Measurements from ENCODE around the gene SORBS1. TPM values are rescaled to one million over a fixed set of nuclear protein-coding genes. Genes with fewer than 3 reads are reported as not detected.
A peak's percentile ranks its signal among the peaks of the same experiment; 100 is the strongest.

SORBS1 gene
- total and polyA plus RNA-seq, 4 donors: 13.1 to 68.9 (median 44.0) TPM

DNA sequence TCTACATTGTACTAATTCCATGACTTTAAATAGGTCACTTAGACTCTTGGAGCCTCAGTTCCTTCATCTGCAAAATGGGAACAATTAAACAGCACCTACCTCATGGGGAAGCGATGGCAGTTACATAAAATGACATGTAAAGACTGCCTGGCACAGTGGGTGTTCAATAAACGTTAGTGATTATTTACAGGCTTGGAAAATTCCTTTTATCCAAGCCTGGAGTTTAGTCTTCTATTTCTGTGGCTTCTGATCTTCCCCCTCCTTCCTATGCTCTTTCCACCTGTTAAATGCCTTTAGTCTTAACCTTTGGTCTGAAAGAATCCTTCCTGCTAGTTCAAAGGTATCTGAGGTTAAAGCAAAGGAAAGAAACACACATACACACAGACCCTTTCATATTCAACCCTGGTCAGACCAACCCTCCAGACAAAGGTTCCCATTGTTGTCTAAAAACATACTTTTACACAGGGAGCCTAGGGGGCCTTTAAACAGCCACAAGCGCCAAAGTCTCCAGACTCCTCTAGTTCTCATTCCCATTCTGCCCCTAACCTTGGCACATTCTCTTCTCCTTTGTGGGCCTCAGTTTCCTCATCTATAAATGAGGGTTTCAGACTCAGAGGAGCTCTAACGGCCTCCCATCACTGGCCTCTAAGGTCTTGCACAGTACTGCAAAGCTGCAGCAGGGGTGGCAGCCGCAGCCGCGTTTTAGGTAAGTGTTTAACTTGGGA, 21.4 kb downstream of the SORBS1 start:
- Histone ChIP-seq H3K4me3 (no peak overlapping the region), H3K27me3 (ENCODE audit: control insufficient read depth in 3 of 3, insufficient read depth in 3 of 3, low read length in 2 of 3) (no peaks in the 10 kb centered on the region), H3K4me1 (ENCODE audit: control insufficient read depth in 5 of 5, insufficient read depth in 5 of 5, low read length in 5 of 5) (peaks cover 6 to 48% (median 31%) of the 10 kb centered on the region in 5 donors), H3K9ac (ENCODE audit: insufficient read depth in 1 of 2, low read length in 2 of 2) (no peak overlapping the region), H3K9me3 (ENCODE audit: control insufficient read depth in 4 of 4, insufficient read depth in 3 of 4, low read length in 3 of 4) (no peaks in the 10 kb centered on the region), H3K36me3 (ENCODE audit: control insufficient read depth in 4 of 4, insufficient read depth in 4 of 4, low read length in 4 of 4) (no peaks in the 10 kb centered on the region), H3K27ac (ENCODE audit: low read depth in 1 of 2, low read length in 1 of 2) (peak overlapping the region in 1 of 2 donors; percentile 71)
- TF ChIP-seq, protein P1, sequence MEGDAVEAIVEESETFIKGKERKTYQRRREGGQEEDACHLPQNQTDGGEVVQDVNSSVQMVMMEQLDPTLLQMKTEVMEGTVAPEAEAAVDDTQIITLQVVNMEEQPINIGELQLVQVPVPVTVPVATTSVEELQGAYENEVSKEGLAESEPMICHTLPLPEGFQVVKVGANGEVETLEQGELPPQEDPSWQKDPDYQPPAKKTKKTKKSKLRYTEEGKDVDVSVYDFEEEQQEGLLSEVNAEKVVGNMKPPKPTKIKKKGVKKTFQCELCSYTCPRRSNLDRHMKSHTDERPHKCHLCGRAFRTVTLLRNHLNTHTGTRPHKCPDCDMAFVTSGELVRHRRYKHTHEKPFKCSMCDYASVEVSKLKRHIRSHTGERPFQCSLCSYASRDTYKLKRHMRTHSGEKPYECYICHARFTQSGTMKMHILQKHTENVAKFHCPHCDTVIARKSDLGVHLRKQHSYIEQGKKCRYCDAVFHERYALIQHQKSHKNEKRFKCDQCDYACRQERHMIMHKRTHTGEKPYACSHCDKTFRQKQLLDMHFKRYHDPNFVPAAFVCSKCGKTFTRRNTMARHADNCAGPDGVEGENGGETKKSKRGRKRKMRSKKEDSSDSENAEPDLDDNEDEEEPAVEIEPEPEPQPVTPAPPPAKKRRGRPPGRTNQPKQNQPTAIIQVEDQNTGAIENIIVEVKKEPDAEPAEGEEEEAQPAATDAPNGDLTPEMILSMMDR (IDR thresholded peaks at IDR 0.05; ENCODE audit: control extremely low read depth, extremely low read depth): no peak
- WGBS, 2 donors: 84 to 86% methylated on average over 7 of the region's 7 CpGs
- peak in 1 of 3 donors; percentile 11 for DNase-seq
- ATAC-seq (ENCODE audit: insufficient read depth, low FRiP score): no peak

DNA sequence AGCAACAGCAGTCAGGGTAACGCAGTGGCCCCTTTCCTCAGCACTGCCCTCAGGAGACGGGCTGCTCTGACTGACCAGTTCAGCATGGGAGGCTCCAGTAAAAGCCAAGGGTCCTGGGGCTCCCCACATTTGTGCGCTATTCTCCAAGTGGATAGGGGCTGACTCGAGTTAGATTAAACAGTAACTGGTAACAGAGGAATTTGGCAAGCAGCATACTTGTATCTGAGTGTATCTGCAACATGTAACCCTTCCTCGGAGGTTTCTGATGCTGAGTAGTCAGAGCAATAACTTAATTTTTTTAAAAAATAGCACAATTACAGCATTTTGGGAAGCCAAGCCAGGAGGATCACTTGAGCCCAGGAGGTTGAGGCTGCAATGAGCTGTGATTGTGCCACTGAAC, 22.8 kb downstream of the SORBS1 start:
- no peak overlapping the region for H3K9ac ChIP-seq (ENCODE audit: insufficient read depth in 1 of 2, low read length in 2 of 2)
- TF ChIP-seq, protein P1 (IDR thresholded peaks at IDR 0.05; ENCODE audit: control extremely low read depth, extremely low read depth): no peak

DNA sequence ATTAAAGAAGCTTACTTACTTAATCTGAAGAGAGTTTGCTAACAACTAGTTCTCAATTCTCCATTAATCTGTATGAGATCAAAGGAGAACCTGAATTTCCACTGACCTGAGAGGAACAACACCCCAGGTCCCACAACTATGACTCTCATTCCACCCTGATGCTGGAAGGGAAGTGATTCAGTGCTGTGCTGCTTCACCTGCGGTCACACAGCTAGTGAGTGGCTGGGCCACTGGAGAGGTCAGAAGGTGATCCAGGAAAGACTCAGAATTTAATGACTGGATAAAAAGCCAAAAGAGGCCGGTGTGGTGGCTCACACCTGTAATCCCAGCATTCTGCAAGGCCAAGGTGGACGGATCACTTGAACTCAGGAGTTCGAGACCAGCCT, 23.6 kb downstream of the SORBS1 start:
- DNase-seq: peak in 1 of 3 donors; percentile 50
- H3K36me3 ChIP-seq (ENCODE audit: control insufficient read depth in 4 of 4, insufficient read depth in 4 of 4, low read length in 4 of 4): no peaks in the 10 kb centered on the region
- H3K27ac ChIP-seq (ENCODE audit: low read depth in 1 of 2, low read length in 1 of 2): peak overlapping the region in 1 of 2 donors; percentile 5
- TF ChIP-seq, protein P1 (IDR thresholded peaks at IDR 0.05; ENCODE audit: control extremely low read depth, extremely low read depth): no peak
- no peaks in the 10 kb centered on the region for H3K27me3 ChIP-seq (ENCODE audit: control insufficient read depth in 3 of 3, insufficient read depth in 3 of 3, low read length in 2 of 3)
- peak; percentile 67 for ATAC-seq (ENCODE audit: insufficient read depth, low FRiP score)
- H3K9me3 ChIP-seq (ENCODE audit: control insufficient read depth in 4 of 4, insufficient read depth in 3 of 4, low read length in 3 of 4): no peaks in the 10 kb centered on the region
- 67 to 82% methylated on average over 4 of the region's 4 CpGs for WGBS, 2 donors
- H3K9ac ChIP-seq (ENCODE audit: insufficient read depth in 1 of 2, low read length in 2 of 2): no peak overlapping the region
- H3K4me1 ChIP-seq (ENCODE audit: control insufficient read depth in 5 of 5, insufficient read depth in 5 of 5, low read length in 5 of 5): peaks cover 5 to 39% (median 25%) of the 10 kb centered on the region in 5 donors
- no peak overlapping the region for H3K4me3 ChIP-seq

More for the DNA sequence above, 22.8 kb downstream of the SORBS1 start:
- H3K27me3 ChIP-seq (ENCODE audit: control insufficient read depth in 3 of 3, insufficient read depth in 3 of 3, low read length in 2 of 3): no peaks in the 10 kb centered on the region
- no peak for ATAC-seq (ENCODE audit: insufficient read depth, low FRiP score)
- peaks cover 6 to 42% (median 29%) of the 10 kb centered on the region in 5 donors for H3K4me1 ChIP-seq (ENCODE audit: control insufficient read depth in 5 of 5, insufficient read depth in 5 of 5, low read length in 5 of 5)
- H3K36me3 ChIP-seq (ENCODE audit: control insufficient read depth in 4 of 4, insufficient read depth in 4 of 4, low read length in 4 of 4): no peaks in the 10 kb centered on the region
- no peaks in the 10 kb centered on the region for H3K9me3 ChIP-seq (ENCODE audit: control insufficient read depth in 4 of 4, insufficient read depth in 3 of 4, low read length in 3 of 4)
- H3K4me3 ChIP-seq: no peak overlapping the region
- H3K27ac ChIP-seq (ENCODE audit: low read depth in 1 of 2, low read length in 1 of 2): peak overlapping the region; percentile 5 to 26
- WGBS, 2 donors: 76 to 83% methylated on average over 5 of the region's 5 CpGs
- DNase-seq: peak in 1 of 3 donors; percentile 30

All from lung (tissue), 12 donors.